ENCODE data around the gene CACNB2.

- TF ChIP-seq CTCF (IDR thresholded peaks at IDR 0.05; ENCODE audit: low read depth, low read length) (no peak), EZH2phosphoT487 (IDR thresholded peaks at IDR 0.05; ENCODE audit: low read depth) (no peak)
Observed at GRCh38 chr10:18278181-18278580, 138.0 kb downstream of the CACNB2 start.
